HG03457 (cell line): Measurements from ENCODE around the gene PYHIN1.
"Not testable (repeated sequence)": the region's sequence is repeated elsewhere in the genome, so short reads cannot be mapped to it uniquely, and the experiment has no call there.

ENCODE experiments used
- ATAC-seq: cut with Tn5 transposase; IDR thresholded peaks from one replicate; pipeline ENCODE4 v1.9.1; 2021; ENCODE audit warnings: moderate number of reproducible peaks; ENCODE audit not compliant: unreplicated experiment

The PYHIN1 gene

DNA sequence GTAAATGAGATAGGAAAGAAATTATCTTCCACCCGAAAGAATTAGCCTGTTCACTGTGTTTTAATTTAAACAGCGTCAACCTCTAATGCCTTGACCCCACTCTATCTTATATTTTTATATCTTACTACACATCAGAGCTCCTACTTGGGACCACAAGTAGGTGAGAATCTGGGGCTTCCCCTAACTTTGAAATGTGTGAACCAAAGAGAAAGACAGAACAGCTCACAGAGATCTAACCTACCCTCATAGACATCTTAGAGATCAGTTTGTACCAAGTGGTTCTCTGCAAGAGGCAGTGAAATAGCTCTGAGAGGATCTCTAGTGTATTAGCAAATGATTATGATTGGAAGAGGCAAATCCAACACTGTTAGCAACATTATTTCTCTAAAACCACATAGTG lies 47.4 kb downstream of the PYHIN1 start:
- ATAC-seq = no peak

DNA sequence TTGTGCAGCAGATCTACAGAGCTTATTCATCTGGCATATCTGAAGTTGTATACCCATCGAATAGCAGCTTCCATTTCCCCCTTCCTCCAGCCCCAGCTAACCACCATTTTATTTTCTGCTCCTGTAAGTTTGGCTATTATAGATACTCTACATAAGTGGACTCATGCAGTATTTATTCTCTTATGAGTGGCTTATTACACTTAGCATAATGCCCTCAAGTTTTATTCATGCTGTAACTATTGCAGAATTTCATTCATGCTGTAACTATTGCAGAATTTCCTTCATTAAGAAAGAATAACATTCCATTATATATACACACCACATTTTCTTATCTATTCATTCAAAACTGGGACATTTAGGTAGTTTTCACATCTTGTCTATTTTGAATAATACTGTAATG lies 47.9 kb downstream of the PYHIN1 start:
- ATAC-seq = no peak

DNA sequence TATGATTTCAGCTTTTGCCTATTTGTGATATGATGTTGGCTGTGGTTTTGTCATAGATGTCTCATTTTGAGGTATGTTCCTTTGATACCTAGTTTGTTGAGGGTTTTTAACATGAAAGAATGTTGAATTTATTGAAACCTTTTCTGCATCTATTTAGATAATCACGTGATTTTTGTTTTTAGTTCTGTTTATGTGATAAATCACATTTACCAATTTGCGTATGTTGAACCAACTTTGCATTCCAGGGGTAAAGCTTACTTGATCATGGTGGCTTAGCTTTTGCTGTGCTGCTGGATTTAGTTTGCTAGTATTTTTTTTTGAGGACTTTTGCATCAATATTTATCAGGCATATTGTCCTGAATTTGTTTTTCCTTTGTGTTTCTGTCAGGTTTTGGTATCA lies 51.9 kb downstream of the PYHIN1 start:
- ATAC-seq = no peak

DNA sequence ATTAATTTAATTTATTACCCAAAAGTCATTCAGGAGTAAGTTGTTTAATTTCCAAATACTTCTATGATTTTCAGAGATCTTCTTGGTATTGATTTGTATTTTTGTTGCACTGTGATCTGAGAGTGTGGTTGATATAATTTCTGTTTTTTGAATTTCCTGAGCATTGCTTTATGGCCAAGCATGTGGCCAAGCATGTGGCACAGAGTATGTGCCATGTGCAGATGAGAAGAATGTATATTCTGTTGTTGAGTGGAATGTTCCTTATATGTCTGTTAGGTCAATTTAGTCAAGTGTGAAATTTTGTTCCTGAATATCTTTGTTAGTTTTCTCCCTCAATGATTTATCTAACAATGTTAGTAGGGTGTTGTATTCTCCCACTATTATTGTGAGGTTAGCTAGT lies 53.0 kb downstream of the PYHIN1 start:
- ATAC-seq = no peak

DNA sequence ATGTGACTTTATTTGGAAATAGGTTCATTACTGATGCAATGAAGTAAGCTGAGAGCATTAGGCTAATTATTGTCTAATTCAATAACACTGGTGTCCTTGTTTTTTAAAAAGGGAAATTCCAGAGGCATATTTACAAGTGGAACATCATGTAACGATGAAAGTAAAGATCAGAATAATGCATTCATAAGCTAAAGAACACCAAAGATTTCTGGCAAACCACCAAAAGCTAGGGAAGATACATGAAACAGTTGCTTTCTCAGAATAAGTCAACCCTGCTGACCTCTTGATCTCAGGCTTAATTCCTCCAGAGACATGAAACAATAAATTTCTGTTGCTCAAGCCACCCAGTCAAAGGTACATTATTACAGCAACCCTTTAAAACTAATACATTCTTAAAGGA lies 58.1 kb downstream of the PYHIN1 start:
- ATAC-seq = no peak

GRCh38 chr1:158992787-158993312 lies 61.5 kb downstream of the PYHIN1 start:
- no peak for ATAC-seq

GRCh38 chr1:158996998-158997397 lies 65.6 kb downstream of the PYHIN1 start:
- no peak for ATAC-seq

- no peak for ATAC-seq
Observed at GRCh38 chr1:158998037-158998780, 66.9 kb downstream of the PYHIN1 start.

DNA sequence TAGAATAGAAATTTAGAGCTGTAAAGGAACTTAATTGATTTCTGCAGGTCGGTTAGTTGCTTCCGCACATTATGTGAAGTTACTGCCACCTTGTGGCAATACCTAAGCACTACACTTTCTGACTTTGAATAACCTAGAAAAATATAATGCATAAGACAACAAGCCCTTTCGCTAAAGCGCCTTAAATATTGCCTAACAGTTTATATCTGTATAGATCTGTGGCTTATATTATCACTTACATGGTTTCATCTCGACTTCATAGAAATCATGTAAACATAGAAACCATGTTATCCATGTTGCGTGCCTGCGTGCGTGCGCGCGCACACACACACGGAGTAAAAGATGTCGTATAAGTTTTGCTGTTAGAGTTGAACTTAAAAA lies 67.4 kb downstream of the PYHIN1 start:
- ATAC-seq = no peak

- no peak for ATAC-seq
Observed at GRCh38 chr1:158999316-159000069, 68.1 kb downstream of the PYHIN1 start.

DNA sequence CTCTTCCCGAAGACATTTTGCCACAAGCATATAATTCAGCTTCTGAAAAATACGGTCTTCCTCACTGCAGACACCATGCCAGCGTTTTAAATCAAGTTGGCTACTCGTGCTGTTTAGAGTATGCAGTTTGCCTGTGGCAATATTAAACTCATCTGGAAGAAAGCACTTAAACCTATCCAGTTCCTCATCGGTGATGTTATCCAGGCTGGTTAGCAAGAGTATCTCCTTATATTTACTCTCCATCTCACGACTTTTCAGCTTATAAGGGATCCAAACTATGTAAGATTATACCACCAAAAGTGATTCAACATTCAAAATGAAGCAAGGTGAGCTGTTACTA lies 68.7 kb downstream of the PYHIN1 start:
- ATAC-seq = no peak

- ATAC-seq = no peak
Observed at GRCh38 chr1:159000625-159001024, 69.3 kb downstream of the PYHIN1 start.

DNA sequence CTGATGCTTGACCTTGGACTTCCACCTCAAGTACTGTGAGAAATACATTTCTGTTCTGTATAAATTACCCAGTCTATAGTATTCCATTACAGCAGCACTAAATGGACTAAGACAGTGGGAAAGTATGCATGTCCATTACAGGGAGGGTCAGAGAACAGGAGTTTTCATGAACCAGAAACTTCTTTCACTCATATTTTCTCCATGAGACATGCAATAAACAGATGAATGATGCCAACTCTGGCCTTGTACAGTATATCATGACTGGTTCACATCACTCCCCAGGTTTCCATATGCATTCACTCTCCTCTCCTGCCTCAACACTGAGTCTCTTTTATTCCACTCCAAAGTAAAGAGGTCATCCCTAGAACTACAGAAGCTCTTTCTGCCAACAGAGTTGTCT lies 73.8 kb downstream of the PYHIN1 start:
- ATAC-seq = no peak

DNA sequence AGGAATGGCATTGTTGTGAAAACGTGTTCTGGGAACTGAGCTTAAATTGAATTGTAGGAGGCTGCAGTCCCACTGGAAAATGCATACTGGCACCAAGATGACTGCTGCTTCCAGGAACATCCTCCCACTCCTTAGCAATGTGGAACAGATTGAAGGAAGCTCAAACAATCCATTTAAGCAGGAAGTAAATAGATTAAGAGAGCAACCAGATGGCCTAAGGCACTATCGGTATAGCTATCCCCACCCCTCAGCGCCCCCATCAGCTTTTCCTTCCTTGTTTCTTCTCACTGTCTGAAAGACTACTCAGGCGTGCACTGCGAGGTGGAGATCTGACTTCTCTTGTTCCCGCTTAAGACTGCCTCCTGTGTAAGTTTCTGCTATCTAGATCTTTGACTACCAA lies 74.3 kb downstream of the PYHIN1 start:
- no peak for ATAC-seq

DNA sequence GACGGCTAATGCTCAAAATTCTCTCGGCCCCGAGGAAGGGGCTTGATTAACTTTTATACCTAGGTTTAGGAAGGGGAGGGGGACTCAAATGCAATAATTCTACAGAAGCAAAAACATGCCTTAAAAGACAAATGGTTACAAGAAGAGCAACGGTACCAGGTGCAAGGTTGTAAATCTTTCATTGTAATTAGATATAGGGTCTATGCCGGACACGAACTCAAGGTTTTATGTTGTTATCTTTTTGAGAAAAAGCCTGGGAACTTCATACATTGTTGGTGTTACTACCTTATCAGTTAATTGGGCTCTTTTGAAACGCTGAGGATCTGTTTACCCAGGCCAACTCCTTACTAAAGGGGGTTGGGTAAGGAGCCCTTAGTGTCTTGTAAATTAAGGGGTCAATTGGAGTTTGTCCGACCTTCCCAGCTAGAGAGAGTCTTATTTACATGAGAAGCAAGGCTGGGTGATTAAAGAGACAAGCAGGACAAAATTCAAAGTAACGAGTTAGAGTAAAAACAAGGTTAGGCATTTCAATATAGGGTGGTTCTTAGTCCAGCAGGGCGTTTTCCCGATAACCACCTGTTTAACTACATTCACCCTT lies 75.0 kb downstream of the PYHIN1 start:
- not testable (repeated sequence) for ATAC-seq

GRCh38 chr1:159007726-159008125 lies 76.4 kb downstream of the PYHIN1 start:
- no peak for ATAC-seq

DNA sequence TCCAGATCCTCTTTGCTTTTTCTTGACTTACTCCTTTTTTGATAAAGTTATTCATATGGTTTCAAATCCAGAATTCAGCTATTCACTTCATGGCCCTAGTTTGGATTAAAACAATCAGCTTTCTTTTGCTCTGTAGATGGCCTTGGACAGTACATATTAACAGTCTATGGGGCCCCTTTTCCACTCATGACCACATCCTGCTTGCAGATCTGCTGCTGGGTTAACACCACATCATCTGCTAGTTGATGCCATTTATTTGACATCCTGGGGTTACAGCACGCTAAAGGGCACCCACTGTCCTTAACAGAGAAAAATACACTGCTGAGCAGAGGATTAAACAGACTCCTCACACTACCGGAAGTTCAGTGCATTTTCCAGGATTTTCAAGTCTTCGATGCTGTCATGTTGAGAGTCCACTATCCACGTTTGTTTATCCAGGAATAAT lies 77.4 kb downstream of the PYHIN1 start:
- ATAC-seq = peak; percentile 65

- ATAC-seq = no peak
Observed at GRCh38 chr1:159009287-159009686, 77.9 kb downstream of the PYHIN1 start.

DNA sequence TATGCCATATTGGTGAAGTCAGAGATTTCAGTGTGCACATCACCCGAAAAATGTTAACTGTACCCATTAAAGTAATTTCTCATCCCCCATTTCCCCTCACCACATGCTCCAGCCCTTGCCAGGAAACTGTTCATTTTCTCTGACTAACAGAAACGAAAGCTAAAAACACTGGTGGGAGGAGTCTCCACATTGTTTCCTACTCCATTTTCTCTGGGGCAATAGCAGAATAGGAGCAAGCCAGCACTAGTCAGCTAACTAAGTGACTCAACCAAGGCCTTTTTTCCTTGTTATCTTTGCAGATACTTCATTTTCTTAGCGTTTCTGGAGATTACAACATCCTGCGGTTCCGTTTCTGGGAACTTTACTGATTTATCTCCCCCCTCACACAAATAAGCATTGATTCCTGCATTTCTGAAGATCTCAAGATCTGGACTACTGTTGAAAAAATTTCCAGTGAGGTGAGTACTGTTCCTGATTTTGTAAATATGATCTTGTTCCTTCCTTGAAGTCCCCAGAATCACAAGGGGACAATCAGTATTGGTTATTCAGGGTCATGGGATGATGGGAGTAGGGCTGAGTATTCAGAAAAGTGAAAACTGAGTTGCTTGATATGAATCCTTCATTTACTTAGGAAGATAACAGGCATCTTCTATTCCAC lies 78.5 kb downstream of the PYHIN1 start, which contains the start of gene IFI16:
Gene IFI16, plus strand, starts transcription at position 204 of the 658 bp plus-strand sequence. CDS start 4,774 bp downstream, outside the sequence.
- ATAC-seq = peak; percentile 51

DNA sequence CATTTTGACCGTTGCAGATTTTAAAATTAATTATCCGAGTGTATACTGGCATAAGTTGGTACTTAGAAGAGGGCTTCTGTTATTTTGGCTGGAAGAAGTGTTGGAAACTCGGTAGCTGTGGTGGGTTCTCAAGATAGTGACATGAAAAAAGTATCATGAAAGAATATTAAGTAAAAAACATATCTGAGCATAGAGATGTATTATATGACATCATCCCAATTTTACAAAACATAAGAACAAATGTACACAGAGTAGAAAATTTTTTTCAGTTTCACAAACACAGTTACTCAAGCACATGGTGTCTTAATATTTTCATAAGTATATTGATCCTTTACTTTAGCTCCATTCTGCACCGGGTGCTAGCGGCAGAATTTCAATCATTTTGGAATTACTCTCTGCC lies 79.0 kb downstream of the PYHIN1 start:
- ATAC-seq = no peak

DNA sequence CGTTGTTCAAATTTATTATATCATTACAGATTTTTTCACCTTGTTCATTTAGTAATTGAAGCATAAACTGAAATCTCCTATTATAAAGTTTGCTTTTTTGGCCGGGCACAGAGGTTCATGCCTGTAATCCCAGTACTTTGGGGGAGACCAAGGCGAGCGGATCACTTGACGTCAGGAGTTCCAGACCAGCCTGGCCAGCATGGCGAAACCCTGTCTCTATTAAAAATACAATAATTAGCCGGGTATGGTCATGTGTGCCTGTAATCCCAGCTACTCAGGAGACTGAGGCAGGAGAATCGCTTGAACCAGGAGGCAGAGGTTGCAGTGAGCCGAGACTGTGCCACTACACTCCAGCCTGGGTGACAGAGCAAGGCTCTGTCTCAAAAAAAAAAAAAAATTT lies 79.6 kb downstream of the PYHIN1 start:
- not testable (repeated sequence) for ATAC-seq
